Fibroblast of the aortic adventitia (primary cell): ENCODE measurements around the gene TCEA3. TPM values are rescaled to one million over a fixed set of nuclear protein-coding genes. Genes with fewer than 3 reads are reported as not detected.

Source experiments
- DNase-seq: peaks from one replicate; pipeline ENCODE4 v3.0.0-alpha.2; 2010; ENCODE audit warnings: low read depth
- H3K4me3 ChIP-seq: 2 replicates; pipeline ENCODE4 v1.5.1; 2011; ENCODE audit warnings: low read depth, mild to moderate bottlenecking, control low read depth, low read length, moderate library complexity
- CTCF ChIP-seq: IDR thresholded peaks from 2 replicates; pipeline ENCODE4 v1.5.1; 2011; ENCODE audit warnings: mild to moderate bottlenecking, low read length, control low read depth, inconsistent platforms; ENCODE audit not compliant: insufficient read depth
- total RNA-seq: library from RNA; depleted of rRNA; stranded (reverse); fragments of >200 nt; gene quantifications from 2 replicates; pipeline ENCODE4 v1.2.3, GENCODE V29; 2012; ENCODE audit warnings: low replicate concordance

The TCEA3 gene
- total RNA-seq, 1 donor: 22.8 TPM

- no peak for TF ChIP-seq CTCF
- no peak overlapping the region for H3K4me3 ChIP-seq
- DNase-seq: no peak
Observed at GRCh38 chr1:23431431-23431830, 6.9 kb upstream of the TCEA3 start.

GRCh38 chr1:23430803-23431202 is 6.3 kb upstream of the TCEA3 start:
- H3K4me3 ChIP-seq: no peak overlapping the region
- no peak for TF ChIP-seq CTCF
- no peak for DNase-seq

GRCh38 chr1:23428136-23428905 is 3.8 kb upstream of the TCEA3 start:
- no peak overlapping the region for H3K4me3 ChIP-seq
- TF ChIP-seq CTCF: no peak
- DNase-seq: no peak

- no peak overlapping the region for H3K4me3 ChIP-seq
- no peak for DNase-seq
- TF ChIP-seq CTCF: no peak
Observed at GRCh38 chr1:23427550-23427949, 3.0 kb upstream of the TCEA3 start.

- DNase-seq: no peak
- TF ChIP-seq CTCF: no peak
- H3K4me3 ChIP-seq: no peak overlapping the region
Observed at GRCh38 chr1:23426828-23427227, 2.3 kb upstream of the TCEA3 start.

- no peak for TF ChIP-seq CTCF
- no peak overlapping the region for H3K4me3 ChIP-seq
- peak; percentile 37 for DNase-seq
Observed at GRCh38 chr1:23425193-23425494, 596 bp upstream of the TCEA3 start.
